Lower leg skin (tissue), 4 donors: ENCODE results near the gene RAP1GAP2. TPM values are rescaled to one million over a fixed set of nuclear protein-coding genes. Genes with fewer than 3 reads are reported as not detected.

Experiments
- DNase-seq, 2 donors: peaks; one replicate each; pipeline ENCODE4 v3.0.0-alpha.2; 2019; ENCODE audit warnings: low spot score in 2 of 2
- H3K4me3 ChIP-seq: fragments of 200-600 bp; sonication (generic); 2 replicates; pipeline ENCODE4 v1.5.1; 2017; ENCODE audit warnings: mild to moderate bottlenecking, low read depth; ENCODE audit not compliant: poor library complexity, severe bottlenecking
- CTCF ChIP-seq, 3 donors: fragments of 450-650 bp; IDR thresholded peaks; one replicate each; pipeline ENCODE4 v1.5.1; 2016; ENCODE audit warnings: antibody characterized with exemption in 3 of 3, mild to moderate bottlenecking in 3 of 3, moderate library complexity in 2 of 3
- POLR2A ChIP-seq, 2 donors: fragments of 450-650 bp; IDR thresholded peaks; one replicate each; pipeline ENCODE4 v1.6.1; 2016 to 2017; ENCODE audit warnings: antibody characterized with exemption in 2 of 2, mild to moderate bottlenecking in 1 of 2, moderate library complexity in 1 of 2
- WGBS, 2 donors: methylation state at CpG; one replicate each; pipeline ENCODE4 v1.1.5; 2018; 5-methylcytosine and 5-hydroxymethylcytosine counted together
- intact Hi-C: fragments of 100-400 bp; cut with DNase I; formaldehyde crosslinking; loops from one replicate; pipeline ENCODE4 v1.15.0; 2023; ENCODE audit warnings: low total_unique reads
- total RNA-seq, 4 donors: library from RNA; depleted of rRNA; stranded (reverse); fragments of >200 nt; gene quantifications; one replicate each; pipeline ENCODE4 v1.1.0, GENCODE V29; 2016

Gene RAP1GAP2
- total RNA-seq, 4 donors from 2014 or later = 9.2 to 15.3 (median 12.8) TPM

- H3K4me3 ChIP-seq = no peak overlapping the region
- 89 to 91% methylated on average over 22 of the region's 22 CpGs for WGBS, 2 donors
- intact Hi-C loops = no loop called here
- TF ChIP-seq POLR2A (IDR thresholded peaks at IDR 0.05) (no peak), CTCF (IDR thresholded peaks at IDR 0.05) (no peak)
- no peak for DNase-seq
Observed at GRCh38 chr17:2928294-2928890, 132.2 kb downstream of the RAP1GAP2 start.

GRCh38 chr17:2929881-2930533 is 133.8 kb downstream of the RAP1GAP2 start:
- H3K4me3 ChIP-seq = no peak overlapping the region
- DNase-seq = no peak
- intact Hi-C loops = no loop called here
- TF ChIP-seq POLR2A (IDR thresholded peaks at IDR 0.05) (no peak), CTCF (IDR thresholded peaks at IDR 0.05) (peak in 1 of 3 donors; percentile 8)
- 62 to 70% methylated on average over 12 to 15 of the region's 15 CpGs for WGBS, 2 donors

GRCh38 chr17:2931876-2932275 is 135.6 kb downstream of the RAP1GAP2 start:
- intact Hi-C loops = no loop called here
- DNase-seq = no peak
- WGBS, 2 donors = 81 to 85% methylated on average over 10 of the region's 10 CpGs
- H3K4me3 ChIP-seq = no peak overlapping the region
- no peak for TF ChIP-seq CTCF (IDR thresholded peaks at IDR 0.05)
- no peak for TF ChIP-seq POLR2A (IDR thresholded peaks at IDR 0.05)

- no peak for DNase-seq
- intact Hi-C loops = no loop called here
- no peak overlapping the region for H3K4me3 ChIP-seq
- TF ChIP-seq POLR2A (IDR thresholded peaks at IDR 0.05) (no peak), CTCF (IDR thresholded peaks at IDR 0.05) (no peak)
- 58 to 63% methylated on average over 12 of the region's 12 CpGs for WGBS, 2 donors
Observed at GRCh38 chr17:2932946-2933345, 136.7 kb downstream of the RAP1GAP2 start.

GRCh38 chr17:2933606-2934005 is 137.4 kb downstream of the RAP1GAP2 start:
- no peak overlapping the region for H3K4me3 ChIP-seq
- intact Hi-C loops = no loop called here
- no peak for TF ChIP-seq CTCF (IDR thresholded peaks at IDR 0.05)
- TF ChIP-seq POLR2A (IDR thresholded peaks at IDR 0.05) = no peak
- DNase-seq = no peak
- 94 to 96% methylated on average over 11 of the region's 11 CpGs for WGBS, 2 donors
